IMR-90 (cell line): ENCODE measurements around the gene MAN2B1. TPM values are rescaled to one million over a fixed set of nuclear protein-coding genes. Genes with fewer than 3 reads are reported as not detected.

Source experiments
- ATAC-seq: fragments of 200-7000 bp; cut with Tn5 transposase; 2 replicates; pipeline ENCODE4 v1.9.1; 2020; ENCODE audit warnings: low read depth, mild to moderate bottlenecking, moderate library complexity
- BruUV-seq: library from RNA; stranded (reverse); fragments of 400-500 nt; replicated peaks from 2 replicates; lab custom pipeline; 2021; lab: Mats Ljungman, UMichigan
- CTCF ChIA-PET: fragments of 300-600 bp; formaldehyde crosslinking; extraction: SDS; loops from one replicate; lab custom pipeline; 2021; ENCODE audit warnings: antibody characterized with exemption; lab: Yijun Ruan, JAX
- POLR2A ChIA-PET: fragments of 300-600 bp; sonication (Branson Sonifier 250); formaldehyde crosslinking; loops from one replicate; lab custom pipeline; 2022; ENCODE audit warnings: antibody characterized with exemption; ENCODE audit not compliant: unreplicated experiment; lab: Charles Lee
- DNase-seq: peaks from one replicate; pipeline ENCODE4 v3.0.0; 2013
- H2AFZ ChIP-seq: replicated peaks from 2 replicates; pipeline ENCODE3; 2013; ENCODE audit warnings: low read length, mild to moderate bottlenecking; ENCODE audit not compliant: poor library complexity
- H2AK5ac ChIP-seq: 2 replicates; pipeline ENCODE4 v1.6.1; 2013; ENCODE audit warnings: low read depth, low read length, inconsistent platforms
- H2AK9ac ChIP-seq: replicated peaks from 2 replicates; pipeline ENCODE3; 2013; ENCODE audit warnings: mild to moderate bottlenecking, low read depth, low read length, moderate library complexity; ENCODE audit not compliant: poor library complexity
- H2BK120ac ChIP-seq: 2 replicates; pipeline ENCODE4 v1.6.1; 2013; ENCODE audit warnings: low read depth, low read length, inconsistent platforms
- H2BK15ac ChIP-seq: 3 replicates; pipeline ENCODE4 v1.6.1; 2013; ENCODE audit warnings: low read depth, low read length, inconsistent platforms
- H2BK20ac ChIP-seq: 2 replicates; pipeline ENCODE4 v1.6.1; 2013; ENCODE audit warnings: low read depth, mild to moderate bottlenecking, inconsistent platforms, low read length, moderate library complexity
- H2BK5ac ChIP-seq: 2 replicates; pipeline ENCODE4 v1.6.1; 2013; ENCODE audit warnings: mild to moderate bottlenecking, low read depth, low read length, inconsistent platforms; ENCODE audit not compliant: poor library complexity, severe bottlenecking
- H3K14ac ChIP-seq: replicated peaks from 2 replicates; pipeline ENCODE4 v1.6.1; 2013; ENCODE audit warnings: low read depth, low read length, inconsistent platforms
- H3K18ac ChIP-seq: 2 replicates; pipeline ENCODE4 v1.6.1; 2013; ENCODE audit warnings: low read depth, low read length, control low read depth
- H3K23ac ChIP-seq: 2 replicates; pipeline ENCODE4 v1.6.1; 2013; ENCODE audit warnings: low read depth, low read length, inconsistent platforms
- H3K27ac ChIP-seq: 2 replicates; pipeline ENCODE4 v1.5.1; 2013; ENCODE audit warnings: mild to moderate bottlenecking, control low read depth, low read length; ENCODE audit not compliant: insufficient read depth
- H3K27me3 ChIP-seq: 2 replicates; pipeline ENCODE4 v1.6.1; 2013; ENCODE audit warnings: low read length; ENCODE audit not compliant: control insufficient read depth, insufficient read depth
- H3K36me3 ChIP-seq: 2 replicates; pipeline ENCODE4 v1.6.1; 2013; ENCODE audit warnings: low read length, mixed read lengths; ENCODE audit not compliant: control insufficient read depth, insufficient read depth
- H3K4ac ChIP-seq: 2 replicates; pipeline ENCODE4 v1.6.1; 2013; ENCODE audit warnings: low read depth, low read length, inconsistent platforms
- H3K4me1 ChIP-seq: 2 replicates; pipeline ENCODE4 v1.6.1; 2013; ENCODE audit warnings: low read length, mixed read lengths; ENCODE audit not compliant: control insufficient read depth, insufficient read depth
- H3K4me2 ChIP-seq: 2 replicates; pipeline ENCODE4 v1.6.1; 2013; ENCODE audit warnings: low read depth, mild to moderate bottlenecking, control low read depth, low read length, moderate library complexity
- H3K4me3 ChIP-seq: 2 replicates; pipeline ENCODE4 v1.5.1; 2013; ENCODE audit warnings: low read depth, mild to moderate bottlenecking, control low read depth, low read length, moderate library complexity; ENCODE audit not compliant: insufficient read depth
- H3K56ac ChIP-seq: 2 replicates; pipeline ENCODE4 v1.6.1; 2013; ENCODE audit warnings: low read length, inconsistent platforms; ENCODE audit not compliant: insufficient read depth; ENCODE audit errors: extremely low read depth
- H3K79me1 ChIP-seq, 2 experiments: 2 replicates each; pipeline ENCODE4 v1.6.1; 2013; ENCODE audit warnings: low read length in 2 of 2, inconsistent platforms in 1 of 2, low read depth in 1 of 2
- H3K9ac ChIP-seq: 2 replicates; pipeline ENCODE4 v1.6.1; 2013; ENCODE audit warnings: low read depth, low read length, control low read depth
- H3K9me1 ChIP-seq: 2 replicates; pipeline ENCODE4 v1.6.1; 2013; ENCODE audit warnings: low read length, inconsistent platforms; ENCODE audit not compliant: insufficient read depth
- H3K9me3 ChIP-seq: 2 replicates; pipeline ENCODE4 v1.6.1; 2013; ENCODE audit warnings: low read length; ENCODE audit not compliant: control insufficient read depth, insufficient read depth
- H4K20me1 ChIP-seq: 2 replicates; pipeline ENCODE4 v1.6.1; 2013; ENCODE audit warnings: low read length, inconsistent platforms; ENCODE audit not compliant: insufficient read depth
- H4K5ac ChIP-seq: 2 replicates; pipeline ENCODE4 v1.6.1; 2013; ENCODE audit warnings: mild to moderate bottlenecking, low read depth, low read length, control low read depth
- H4K8ac ChIP-seq, 2 experiments: 2 replicates each; pipeline ENCODE4 v1.6.1; 2013; ENCODE audit warnings: low read depth in 2 of 2, low read length in 2 of 2, control low read depth in 1 of 2, inconsistent platforms in 1 of 2
- H4K91ac ChIP-seq: 2 replicates; pipeline ENCODE4 v1.6.1; 2013; ENCODE audit warnings: low read depth, low read length, inconsistent platforms; ENCODE audit not compliant: insufficient read depth
- BHLHE40 ChIP-seq: fragments of 150-350 bp; IDR thresholded peaks from 2 replicates; pipeline ENCODE4 v1.6.1; 2016; ENCODE audit warnings: mild to moderate bottlenecking, low read depth, low read length
- CTCF ChIP-seq: conservative IDR thresholded peaks from 2 replicates; pipeline ENCODE4 v1.5.1; 2012; ENCODE audit warnings: mild to moderate bottlenecking, low read depth, low read length, improper control_type of control experiment
- FOS ChIP-seq: fragments of 150-350 bp; IDR thresholded peaks from 2 replicates; pipeline ENCODE4 v1.6.1; 2016; ENCODE audit warnings: low read depth, low read length
- MAZ ChIP-seq: IDR thresholded peaks from 2 replicates; pipeline ENCODE4 v1.6.1; 2012; ENCODE audit warnings: low read depth, mild to moderate bottlenecking, low read length, improper control_type of control experiment, moderate library complexity, borderline replicate concordance
- MXI1 ChIP-seq: IDR thresholded peaks from 2 replicates; pipeline ENCODE4 v1.6.1; 2012; ENCODE audit warnings: low read depth, mild to moderate bottlenecking, low read length, moderate library complexity, borderline replicate concordance
- NFE2L2 ChIP-seq: fragments of 150-350 bp; IDR thresholded peaks from 2 replicates; pipeline ENCODE4 v1.6.1; 2016; ENCODE audit warnings: low read depth, mild to moderate bottlenecking, low read length
- POLR2A ChIP-seq: IDR thresholded peaks from 2 replicates; pipeline ENCODE4 v1.6.1; 2012; ENCODE audit warnings: mild to moderate bottlenecking, low read depth, low read length
- RAD21 ChIP-seq: IDR thresholded peaks from 2 replicates; pipeline ENCODE4 v1.6.1; 2012; ENCODE audit warnings: low read length, improper control_type of control experiment
- RCOR1 ChIP-seq: IDR thresholded peaks from 2 replicates; pipeline ENCODE4 v1.6.1; 2012; ENCODE audit warnings: mild to moderate bottlenecking, low read length, improper control_type of control experiment; ENCODE audit not compliant: insufficient replicate concordance
- SMC3 ChIP-seq: fragments of 150-350 bp; IDR thresholded peaks from 2 replicates; pipeline ENCODE4 v1.6.1; 2016; ENCODE audit warnings: low read depth, mild to moderate bottlenecking, antibody characterized with exemption, low read length, moderate library complexity
- USF2 ChIP-seq: fragments of 150-350 bp; IDR thresholded peaks from 2 replicates; pipeline ENCODE4 v1.6.1; 2017; ENCODE audit warnings: mild to moderate bottlenecking, antibody characterized with exemption, low read length, low read depth
- WGBS, 2 experiments: methylation state at CpG; one replicate each; pipeline versions ENCODE4 v1.1.5 to v1.1.7; 2013; ENCODE audit warnings: missing lambda C conversion rate in 2 of 2; ENCODE audit not compliant: insufficient read length in 1 of 2; ENCODE audit errors: extremely low coverage in 2 of 2; 5-methylcytosine and 5-hydroxymethylcytosine counted together
- dilution Hi-C: fragments of 300-500 bp; cut with HindIII; formaldehyde crosslinking; loops from one replicate; pipeline ENCODE4 v1.14.3; 2018; ENCODE audit warnings: low sequenced_read_pairs; ENCODE audit not compliant: unreplicated experiment
- in situ Hi-C: fragments of 300-500 bp; cut with MboI; formaldehyde crosslinking; loops from 3 replicates; pipeline ENCODE4 v1.14.3; 2019; ENCODE audit warnings: low sequenced_read_pairs, inconsistent platforms, mixed read lengths
- intact Hi-C: fragments of 100-400 bp; cut with micrococcal nuclease; formaldehyde crosslinking; loops from 2 replicates; pipeline ENCODE4 v1.10.0; 2022
- polyA plus RNA-seq, 3 experiments: library from polyadenylated mRNA; depleted of rRNA; stranded (reverse); fragments of >200 nt; gene quantifications; 2 replicates each; pipeline ENCODE4 v1.2.3, GENCODE V29; 2012; ENCODE audit warnings: low replicate concordance in 1 of 3
- total RNA-seq: library from RNA; depleted of rRNA; stranded (reverse); fragments of >200 nt; gene quantifications from 2 replicates; pipeline ENCODE4 v1.2.3, GENCODE V29; 2012
- TF ChIP-seq, protein P1 (sequence below): fragments of 150-350 bp; IDR thresholded peaks from 2 replicates; pipeline ENCODE4 v1.6.1; 2016; ENCODE audit warnings: low read depth, mild to moderate bottlenecking, low read length, moderate library complexity, borderline replicate concordance

Gene MAN2B1
- total and polyA plus RNA-seq, 2 of the 4 experiments (the other 2 are of a cell fraction) = 10.4 to 55.4 TPM

- dilution Hi-C loops = no loop called here
- H3K4me2 ChIP-seq = peak within 1 kb of the TSS; percentile 99
- ChIA-PET POLR2A (interaction anchor here (0.6 to 1.1 kb wide), 2 partner anchors 85 to 931 kb away, joined by 3 read pairs; no protein-coding TSS in a partner anchor), CTCF (interaction anchor here (0.5 kb wide), 1 partner anchor 28 kb away, joined by 5 read pairs; no protein-coding TSS in a partner anchor)
- no peaks in the 10 kb centered on the region for H3K4me1 ChIP-seq
- H3K4me3 ChIP-seq = peak within 1 kb of the TSS; percentile 70
- peak within 1 kb of the TSS; percentile 53 for H4K91ac ChIP-seq
- H2BK20ac ChIP-seq = no peak within 1 kb of the TSS
- peak within 1 kb of the TSS; percentile 95 for H2AFZ ChIP-seq
- H2AK9ac ChIP-seq = peak within 1 kb of the TSS; percentile 93
- peak within 1 kb of the TSS; percentile 83 for H3K9ac ChIP-seq
- H3K27ac ChIP-seq = peak within 1 kb of the TSS; percentile 81
- no peaks in the 10 kb centered on the region for H3K27me3 ChIP-seq
- 0 out of 2 replicates have a peak within 1 kb of the TSS, but pooled peaks have one; percentile 2 for H2BK120ac ChIP-seq
- H4K5ac ChIP-seq = peak within 1 kb of the TSS; percentile 89
- no TSS peak for BruUV-seq
- H4K20me1 ChIP-seq = peaks cover 25% of the 10 kb centered on the region; the same call in 1 of the 2 replicates
- H3K9me3 ChIP-seq = no peaks in the 10 kb centered on the region
- intact Hi-C loops = loop anchor here (1.0 kb wide), 1 partner anchor 59 kb away; a partner anchor contains a TSS
- peaks cover 17 to 48% of the 10 kb centered on the region in 2 experiments; a peak in 3 of 4 replicates for H3K79me1 ChIP-seq
- peak within 1 kb of the TSS; percentile 91 for H3K4ac ChIP-seq
- H3K18ac ChIP-seq = peak within 1 kb of the TSS; percentile 38
- peak within 1 kb of the TSS; percentile 60 for H2AK5ac ChIP-seq
- H2BK15ac ChIP-seq = no peak within 1 kb of the TSS
- H3K9me1 ChIP-seq = 0 out of 2 replicates have a peak, but pooled peaks cover 5% of the 10 kb centered on the region
- H3K14ac ChIP-seq = peak within 1 kb of the TSS; percentile 83
- peaks cover 28% of the 10 kb centered on the region for H3K36me3 ChIP-seq
- in situ Hi-C loops = no loop called here
- H3K56ac ChIP-seq = peak within 1 kb of the TSS; percentile 58
- peak; percentile 97 for DNase-seq
- peak; percentile 99 for ATAC-seq
- peak within 1 kb of the TSS; percentile 94; the same call in 1 of the 2 replicates for H3K23ac ChIP-seq
- H4K8ac ChIP-seq = peak within 1 kb of the TSS; percentile 37 to 94
- H2BK5ac ChIP-seq = peak within 1 kb of the TSS; percentile 82
- whole genome bisulfite sequencing, 2 experiments = 1% methylated on average over 38 of the region's 61 CpGs; no CpG with 5 or more reads in 1 of the 2 experiments
- TF ChIP-seq MXI1 (peak; percentile 47; the same call in 1 of the 2 replicates), USF2 (no peak), POLR2A (peak; percentile 73), BHLHE40 (no peak), RCOR1 (no peak), FOS (no peak), RAD21 (no peak), MAZ (peak; percentile 39; the same call in 1 of the 2 replicates), CTCF (peak; percentile 18; the same call in 1 of the 2 replicates), NFE2L2 (no peak), SMC3 (no peak)
- TF ChIP-seq, protein P1, sequence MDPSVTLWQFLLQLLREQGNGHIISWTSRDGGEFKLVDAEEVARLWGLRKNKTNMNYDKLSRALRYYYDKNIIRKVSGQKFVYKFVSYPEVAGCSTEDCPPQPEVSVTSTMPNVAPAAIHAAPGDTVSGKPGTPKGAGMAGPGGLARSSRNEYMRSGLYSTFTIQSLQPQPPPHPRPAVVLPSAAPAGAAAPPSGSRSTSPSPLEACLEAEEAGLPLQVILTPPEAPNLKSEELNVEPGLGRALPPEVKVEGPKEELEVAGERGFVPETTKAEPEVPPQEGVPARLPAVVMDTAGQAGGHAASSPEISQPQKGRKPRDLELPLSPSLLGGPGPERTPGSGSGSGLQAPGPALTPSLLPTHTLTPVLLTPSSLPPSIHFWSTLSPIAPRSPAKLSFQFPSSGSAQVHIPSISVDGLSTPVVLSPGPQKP = no peak
Measured at GRCh38 chr19:12610540-12611360, 55.8 kb downstream of the MAN2B1 start, which contains the start of the genes ZNF490 and ZNF791. Gene ZNF490 (minus strand): TSS chr19:12610813. CDS start chr19:12610680, 133 bp downstream. Gene ZNF791 (plus strand): TSS chr19:12610920. CDS start chr19:12611080, 160 bp downstream.
